Measurements from ENCODE around the gene TAF1C. TPM values are rescaled to one million over a fixed set of nuclear protein-coding genes. Genes with fewer than 3 reads are reported as not detected.
A peak's percentile ranks its signal among the peaks of the same experiment; 100 is the strongest.

The TAF1C gene
- total and polyA plus RNA-seq, 2 of the 8 experiments (the other 6 are each of a cell fraction or from before 2014, with no cell fraction given), result 44.6 to 63.8 TPM

- POLR2A ChIA-PET (ENCODE audit: partially characterized antibody), result no interaction called here
- Histone ChIP-seq H3K27ac (ENCODE audit: low read depth, low read length) (peak overlapping the region; percentile 19; the same call in 1 of the 2 replicates), H2AFZ (ENCODE audit: low read length) (peak overlapping the region; percentile 80)
Observed at GRCh38 chr16:84228256-84228838, 41.5 kb upstream of the TAF1C start.

More at GRCh38 chr16:84228256-84228838, 41.5 kb upstream of the TAF1C start:
- Histone ChIP-seq H2BK20ac (ENCODE audit: low read length) (0 out of 2 replicates have a peak overlapping the region, but pooled peaks have one; percentile 61), H2BK5ac (ENCODE audit: low read depth, low read length) (peak overlapping the region; percentile 83; the same call in 1 of the 2 replicates), H3K79me1 (ENCODE audit: low read depth, low read length) (no peaks in the 10 kb centered on the region), H3K18ac (ENCODE audit: extremely low read depth, low read length) (peak overlapping the region; percentile 93), H2BK12ac (ENCODE audit: low read depth, low read length) (peak overlapping the region; percentile 39; the same call in 1 of the 2 replicates), H3K56ac (replicated peaks; ENCODE audit: insufficient read length, low read depth, low read length) (no peak overlapping the region), H3K23ac (ENCODE audit: insufficient read length) (no peak overlapping the region), H4K8ac (ENCODE audit: extremely low read depth, insufficient read depth, low read length) (no peak overlapping the region; the same call in 1 of the 2 replicates), H2BK15ac (ENCODE audit: low read length) (peak overlapping the region; percentile 88; the same call in 1 of the 2 replicates), H3K9me3 (ENCODE audit: insufficient read depth in 2 of 2, low read depth in 1 of 2, low read length in 1 of 2) (no peaks in the 10 kb centered on the region), H3K79me2 (ENCODE audit: control insufficient read depth in 1 of 2, insufficient read depth in 2 of 2, low read length in 2 of 2) (no peaks in the 10 kb centered on the region), H3K9ac (replicated peaks in 1 of 4; ENCODE audit: extremely low read depth in 1 of 4, low read depth in 3 of 4, low read length in 3 of 4) (no peak overlapping the region), H3K14ac (ENCODE audit: insufficient read length) (no peak overlapping the region), H3K23me2 (ENCODE audit: low read depth, low read length) (no peaks in the 10 kb centered on the region), H4K91ac (replicated peaks; ENCODE audit: insufficient read length, low read length) (peak overlapping the region; percentile 79), H3K4me2 (ENCODE audit: insufficient read depth in 1 of 2, low read depth in 2 of 2, low read length in 2 of 2) (peak overlapping the region; percentile 34 to 46; a peak in 3 of 4 replicates), H2BK120ac (replicated peaks; ENCODE audit: low read depth, low read length) (no peak overlapping the region), H2AK5ac (ENCODE audit: low read depth, low read length) (no peak overlapping the region), H4K5ac (ENCODE audit: insufficient read length, low read depth, low read length) (no peak overlapping the region), H3K27me3 (replicated peaks in 1 of 4; ENCODE audit: control insufficient read depth in 3 of 4, extremely low read depth in 1 of 4, insufficient read depth in 3 of 4, low read length in 3 of 4) (no peaks in the 10 kb centered on the region), H3K4me1 (replicated peaks in 1 of 4; ENCODE audit: control insufficient read depth in 3 of 4, insufficient read depth in 4 of 4, low read length in 3 of 4) (peaks cover 0 to 12% (median 6%) of the 10 kb centered on the region in 4 experiments; a peak in 6 of 7 replicates), H3K36me3 (ENCODE audit: control insufficient read depth in 2 of 4, insufficient read depth in 4 of 4, low read length in 3 of 4) (no peaks in the 10 kb centered on the region), H3K4ac (replicated peaks; ENCODE audit: insufficient read length, low read depth, low read length) (no peak overlapping the region), H3K4me3 (ENCODE audit: extremely low read depth in 1 of 4, insufficient read depth in 2 of 4, low read depth in 3 of 4, low read length in 4 of 4) (no peak overlapping the region; a peak in 1 of 8 replicates), H4K20me1 (replicated peaks in 1 of 2; ENCODE audit: control insufficient read depth in 1 of 2, insufficient read depth in 2 of 2, low read length in 2 of 2) (no peaks in the 10 kb centered on the region)
- DNase-seq (ENCODE audit: low read depth in 1 of 2, low spot score in 2 of 2) (peak; percentile 36 to 66), FAIRE-seq (no peak)
- CTCF ChIA-PET (ENCODE audit: partially characterized antibody), result interaction anchor here (0.7 to 1.7 kb wide), 8 partner anchors 12 to 255 kb away, joined by 3 to 4 read pairs (median 3); partner anchors contain the start of gene KCNG4
- 48% methylated on average over 8 of the region's 18 CpGs; no CpG with 5 or more reads in 1 of the 2 experiments for WGBS, 2 experiments (ENCODE audit: extremely low coverage in 1 of 2, insufficient coverage in 1 of 2, insufficient read length in 1 of 2, insufficient replicate concordance in 2 of 2, low coverage in 1 of 2, low lambda C conversion rate in 2 of 2, missing lambda C conversion rate in 1 of 2)
- TF ChIP-seq JUN (IDR thresholded peaks at IDR 0.05; ENCODE audit: low read depth, low read length) (0 out of 2 replicates have a peak, but pooled peaks have one; percentile 28), JUND (IDR thresholded peaks at IDR 0.05; ENCODE audit: low read length) (peak; percentile 82), ATF3 (IDR thresholded peaks at IDR 0.05; ENCODE audit: insufficient read depth, low read depth, low read length) (0 out of 2 replicates have a peak, but pooled peaks have one; percentile 2), TAF1 (IDR thresholded peaks at IDR 0.05; ENCODE audit: low read depth, low read length) (0 out of 2 replicates have a peak, but pooled peaks have one; percentile 28), RXRA (IDR thresholded peaks at IDR 0.05; ENCODE audit: insufficient read depth, low read depth, low read length) (no peak), BACH1 (IDR thresholded peaks at IDR 0.05; ENCODE audit: low read length) (peak; percentile 73; the same call in 1 of the 2 replicates), TBP (IDR thresholded peaks at IDR 0.05; ENCODE audit: low read depth, low read length) (0 out of 2 replicates have a peak, but pooled peaks have one; percentile 17), NANOG (IDR thresholded peaks at IDR 0.05; ENCODE audit: insufficient read depth, low read depth, low read length, poor library complexity, severe bottlenecking) (no peak), TAF7 (optimal IDR thresholded peaks at IDR 0.05; ENCODE audit: borderline replicate concordance, low read depth, low read length) (no peak), KDM4A (IDR thresholded peaks at IDR 0.05; ENCODE audit: low read depth, low read length, severe bottlenecking) (no peak), MAFK (IDR thresholded peaks at IDR 0.05; ENCODE audit: low read depth, low read length) (peak; percentile 64; the same call in 1 of the 2 replicates)
